HG03571 (cell line): ENCODE measurements around the gene DNAAF5.

Experiments used
- ATAC-seq: cut with Tn5 transposase; IDR thresholded peaks from one replicate; pipeline ENCODE4 v1.9.1; 2021; ENCODE audit not compliant: unreplicated experiment

Gene DNAAF5

GRCh38 chr7:726084-726853 lies at the start of gene DNAAF5:
TSS of gene DNAAF5 (plus strand) at chr7:726699. CDS start at chr7:726721, 22 bp downstream.
- peak; percentile 84 for ATAC-seq

- no peak for ATAC-seq
Measured at GRCh38 chr7:676972-677385, 49.5 kb upstream of the DNAAF5 start.

- ATAC-seq = no peak
Measured at GRCh38 chr7:680411-681127, 45.9 kb upstream of the DNAAF5 start.

GRCh38 chr7:681551-682307 lies 44.8 kb upstream of the DNAAF5 start:
- ATAC-seq = no peak

- ATAC-seq = no peak
Measured at GRCh38 chr7:682810-683209, 43.7 kb upstream of the DNAAF5 start.

GRCh38 chr7:683526-684205 lies 42.8 kb upstream of the DNAAF5 start:
- ATAC-seq = no peak

GRCh38 chr7:684416-684815 lies 42.1 kb upstream of the DNAAF5 start:
- no peak for ATAC-seq

- ATAC-seq = no peak
Measured at GRCh38 chr7:685540-685939, 41.0 kb upstream of the DNAAF5 start.

GRCh38 chr7:690478-691360 lies 35.8 kb upstream of the DNAAF5 start:
- no peak for ATAC-seq

- ATAC-seq = no peak
Measured at GRCh38 chr7:691361-692045, 35.0 kb upstream of the DNAAF5 start.

GRCh38 chr7:693280-693679 lies 33.2 kb upstream of the DNAAF5 start:
- no peak for ATAC-seq

- no peak for ATAC-seq
Measured at GRCh38 chr7:696426-696811, 30.1 kb upstream of the DNAAF5 start.

- no peak for ATAC-seq
Measured at GRCh38 chr7:696812-697551, 29.5 kb upstream of the DNAAF5 start.

GRCh38 chr7:698515-699475 lies 27.7 kb upstream of the DNAAF5 start:
- no peak for ATAC-seq

- no peak for ATAC-seq
Measured at GRCh38 chr7:699476-700170, 26.9 kb upstream of the DNAAF5 start.

- no peak for ATAC-seq
Measured at GRCh38 chr7:701086-701671, 25.3 kb upstream of the DNAAF5 start.

GRCh38 chr7:703049-703448 lies 23.4 kb upstream of the DNAAF5 start:
- no peak for ATAC-seq
